CMK (cell line): ENCODE data around the gene LARGE2.
"Not testable (repeated sequence)": the region's sequence is repeated elsewhere in the genome, so short reads cannot be mapped to it uniquely, and the experiment has no call there.

Experiments used
- DNase-seq: peaks from one replicate; pipeline ENCODE4 v3.0.0-alpha.2; 2010; ENCODE audit warnings: low read depth

Gene LARGE2

DNA sequence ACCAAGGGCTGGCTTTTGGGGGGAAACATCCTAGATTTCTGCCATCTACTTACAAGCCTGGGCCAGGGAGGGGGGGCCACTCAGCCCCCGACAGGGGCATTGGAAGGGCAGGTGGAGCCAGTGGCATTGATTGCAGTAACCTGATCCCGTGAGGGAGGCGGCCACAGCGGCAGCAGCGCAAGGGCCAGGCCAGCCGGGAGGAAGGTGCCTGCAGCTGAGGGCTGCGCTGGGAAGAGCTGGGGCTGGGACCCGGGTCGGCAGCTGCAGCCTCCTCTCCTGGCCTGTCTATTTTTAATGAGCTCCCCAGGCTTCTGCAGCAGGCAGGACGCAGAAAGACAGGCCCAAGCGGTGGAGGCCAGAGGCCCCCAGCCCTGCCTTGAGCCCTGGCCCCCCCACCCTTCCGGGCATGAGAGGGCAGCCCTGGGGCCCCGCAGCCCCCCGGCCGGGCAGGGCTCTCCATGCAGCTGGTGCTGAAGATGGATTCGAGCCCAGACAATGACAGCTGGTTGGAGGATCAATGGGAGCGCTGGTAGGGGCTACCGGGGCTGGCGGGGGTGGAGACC lies 26.0 kb upstream of the LARGE2 start:
- no peak for DNase-seq

DNA sequence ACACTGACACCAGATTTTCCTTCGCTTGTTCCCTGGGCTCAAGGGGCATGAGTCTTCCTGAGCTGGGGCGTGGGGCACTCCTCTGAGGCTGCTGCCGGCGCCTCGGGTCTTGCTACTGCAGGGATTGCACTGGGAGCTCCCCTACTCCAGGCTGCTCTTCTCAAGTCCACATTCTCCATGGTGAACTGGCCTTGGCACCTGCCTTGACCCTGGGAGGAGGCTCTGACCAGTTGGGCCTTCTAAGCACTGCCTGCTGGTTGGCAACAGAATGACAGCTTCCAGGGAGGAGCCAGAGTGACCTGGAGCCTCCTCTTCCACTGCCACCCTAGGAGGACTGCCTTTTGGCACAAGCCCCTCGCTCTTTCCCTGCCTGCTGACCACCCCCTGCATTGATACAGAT lies 24.9 kb upstream of the LARGE2 start:
- DNase-seq: no peak

DNA sequence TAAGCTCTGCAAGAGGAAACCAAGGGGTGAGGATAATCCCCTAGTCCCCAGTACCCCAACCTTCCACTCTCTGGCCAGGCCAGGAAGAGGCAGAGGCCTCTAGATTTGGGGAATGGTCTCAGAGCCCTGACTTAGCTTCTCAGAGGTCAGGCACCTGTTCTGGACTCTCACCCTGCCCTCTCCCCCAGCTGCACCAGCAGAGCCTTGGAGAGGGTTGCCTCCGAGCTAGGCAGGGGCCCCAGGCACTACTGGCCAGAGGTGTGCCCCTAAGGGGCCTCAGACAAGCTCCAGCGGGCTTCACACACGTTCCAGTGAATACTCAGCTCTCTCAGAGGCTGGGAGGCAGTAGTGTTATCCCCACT lies 23.4 kb upstream of the LARGE2 start:
- DNase-seq: no peak

DNA sequence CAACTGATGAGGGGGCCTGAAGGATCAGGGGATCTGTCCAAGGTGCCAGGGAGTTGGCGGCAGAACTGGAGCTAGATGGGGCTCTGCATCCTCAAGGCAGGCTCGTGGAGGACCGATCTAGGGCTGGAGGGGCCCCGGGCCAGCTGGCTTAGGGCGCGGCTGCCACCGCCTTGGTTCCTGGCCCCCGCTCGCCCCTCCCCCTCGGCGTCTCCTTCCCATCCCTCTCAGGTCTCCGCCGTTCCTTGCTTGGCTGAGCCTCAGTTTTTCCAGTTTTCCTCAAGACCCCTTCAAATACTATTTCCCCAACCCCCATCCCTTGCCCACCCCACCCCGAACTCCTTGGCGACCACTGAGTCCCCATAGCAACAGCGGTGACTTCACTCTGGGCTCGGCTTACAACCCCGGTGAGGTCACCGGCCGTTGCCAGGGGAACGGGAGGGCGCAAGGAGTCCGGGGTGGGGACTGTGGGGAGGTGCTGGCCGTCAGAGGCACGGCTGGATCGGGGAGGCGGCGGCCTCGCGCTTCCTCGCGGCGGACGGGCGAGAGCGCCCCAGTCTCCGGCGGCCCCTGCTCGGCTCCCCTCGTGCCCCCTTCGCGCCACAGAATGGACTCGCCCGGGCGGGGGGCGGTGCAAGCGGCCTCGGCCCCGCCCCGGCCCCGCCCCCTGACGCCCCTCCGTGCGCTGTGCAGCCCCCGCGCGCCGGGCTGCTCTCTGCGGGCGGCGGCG lies 22.8 kb upstream of the LARGE2 start:
- no peak for DNase-seq

DNA sequence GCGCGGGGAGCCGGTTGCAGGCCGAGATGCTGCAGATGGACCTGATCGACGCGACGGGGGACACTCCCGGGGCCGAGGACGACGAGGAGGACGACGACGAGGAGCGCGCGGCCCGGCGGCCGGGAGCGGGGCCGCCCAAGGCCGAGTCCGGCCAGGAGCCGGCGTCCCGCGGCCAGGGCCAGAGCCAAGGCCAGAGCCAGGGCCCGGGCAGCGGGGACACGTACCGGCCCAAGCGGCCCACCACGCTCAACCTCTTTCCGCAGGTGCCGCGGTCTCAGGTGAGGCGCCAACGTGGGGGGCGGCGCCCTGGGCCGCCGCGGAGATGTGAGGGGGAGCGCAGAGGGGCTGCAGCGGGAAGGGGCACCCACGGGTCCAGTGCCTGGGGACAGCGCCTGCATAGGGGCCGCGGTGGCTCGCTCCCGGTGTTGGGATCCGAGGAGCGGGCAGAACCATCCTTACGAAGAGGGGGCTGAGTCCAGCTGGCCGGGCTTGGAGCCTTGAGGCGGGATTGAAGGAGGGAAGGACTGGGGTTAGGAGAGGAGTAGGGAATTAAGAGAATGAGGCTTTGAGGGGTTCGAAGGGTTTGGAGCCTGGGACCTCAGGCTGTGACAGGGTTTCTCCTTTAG lies 22.2 kb upstream of the LARGE2 start:
- not testable (repeated sequence) for DNase-seq

DNA sequence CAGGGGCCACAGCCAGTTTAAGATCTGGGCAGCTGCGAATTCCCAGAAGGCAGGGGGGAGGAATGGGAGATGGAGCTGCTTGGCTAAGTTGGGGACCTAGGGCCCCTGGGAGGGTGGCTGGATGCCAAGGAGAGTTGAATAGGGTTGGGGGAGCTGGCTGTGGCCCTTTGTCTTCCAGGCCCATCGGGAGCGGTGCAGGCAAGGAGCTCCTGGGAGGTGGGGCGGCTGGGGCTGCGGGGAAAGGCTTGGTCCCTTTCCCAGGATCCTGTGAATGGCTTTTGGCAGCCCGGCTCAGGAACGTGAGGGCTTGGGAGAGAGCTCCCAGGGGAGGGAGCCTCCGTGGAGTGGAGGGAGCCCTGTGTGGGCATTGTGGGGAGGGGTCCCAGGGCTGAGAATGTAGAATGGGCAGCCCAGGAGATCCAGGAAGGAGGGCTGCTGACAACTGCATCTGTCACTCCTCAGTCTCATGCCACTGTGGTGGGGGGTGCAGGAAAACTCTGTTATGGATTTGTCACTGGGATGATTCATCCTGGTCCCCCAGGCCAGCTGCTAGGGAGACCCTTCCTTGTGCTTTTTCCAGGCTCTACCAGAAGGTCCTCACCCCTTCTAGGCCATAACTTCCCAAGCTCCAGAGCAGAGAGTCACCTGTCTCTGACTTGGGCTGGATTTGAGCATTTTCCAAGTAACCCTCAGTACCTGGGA lies 21.4 kb upstream of the LARGE2 start:
- no peak for DNase-seq

DNA sequence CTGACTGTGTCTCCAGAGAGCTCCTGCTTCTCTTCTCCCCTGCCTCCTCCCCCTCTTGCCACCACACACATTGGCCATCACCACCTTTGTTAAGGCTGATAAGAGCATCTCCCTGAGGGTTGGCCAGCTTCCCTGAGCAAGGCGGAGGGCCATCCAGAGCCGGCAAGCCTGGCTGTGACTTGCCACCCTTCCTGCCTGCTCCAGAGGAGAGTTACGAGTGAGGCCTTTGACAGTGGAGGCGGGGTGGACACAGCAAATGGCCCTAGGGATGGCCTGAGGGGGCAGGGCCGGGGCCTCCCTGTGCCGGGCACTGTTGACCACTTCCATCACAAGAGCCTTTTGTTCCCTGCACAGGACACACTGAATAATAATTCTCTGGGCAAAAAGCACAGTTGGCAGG lies 20.8 kb upstream of the LARGE2 start:
- DNase-seq: no peak

DNA sequence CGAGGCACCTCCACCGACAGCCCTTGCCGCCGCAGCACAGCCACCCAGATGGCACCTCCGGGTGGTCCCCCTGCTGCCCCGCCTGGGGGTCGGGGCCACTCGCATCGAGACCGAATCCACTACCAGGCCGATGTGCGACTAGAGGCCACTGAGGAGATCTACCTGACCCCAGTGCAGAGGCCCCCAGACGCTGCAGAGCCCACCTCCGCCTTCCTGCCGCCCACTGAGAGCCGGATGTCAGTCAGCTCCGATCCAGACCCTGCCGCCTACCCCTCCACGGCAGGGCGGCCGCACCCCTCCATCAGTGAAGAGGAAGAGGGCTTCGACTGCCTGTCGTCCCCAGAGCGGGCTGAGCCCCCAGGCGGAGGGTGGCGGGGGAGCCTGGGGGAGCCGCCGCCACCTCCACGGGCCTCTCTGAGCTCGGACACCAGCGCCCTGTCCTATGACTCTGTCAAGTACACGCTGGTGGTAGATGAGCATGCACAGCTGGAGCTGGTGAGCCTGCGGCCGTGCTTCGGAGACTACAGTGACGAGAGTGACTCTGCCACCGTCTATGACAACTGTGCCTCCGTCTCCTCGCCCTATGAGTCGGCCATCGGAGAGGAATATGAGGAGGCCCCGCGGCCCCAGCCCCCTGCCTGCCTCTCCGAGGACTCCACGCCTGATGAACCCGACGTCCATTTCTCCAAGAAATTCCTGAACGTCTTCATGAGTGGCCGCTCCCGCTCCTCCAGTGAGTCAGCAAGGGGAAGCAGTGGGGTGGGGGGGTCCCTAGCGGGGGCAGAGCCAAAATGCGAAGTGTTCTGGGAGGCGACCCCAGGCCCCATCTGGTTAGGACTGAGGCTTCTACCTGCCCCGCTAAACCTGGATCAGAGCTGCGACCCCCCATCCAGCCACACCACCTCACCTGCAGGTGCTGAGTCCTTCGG lies 19.7 kb upstream of the LARGE2 start:
- no peak for DNase-seq

DNA sequence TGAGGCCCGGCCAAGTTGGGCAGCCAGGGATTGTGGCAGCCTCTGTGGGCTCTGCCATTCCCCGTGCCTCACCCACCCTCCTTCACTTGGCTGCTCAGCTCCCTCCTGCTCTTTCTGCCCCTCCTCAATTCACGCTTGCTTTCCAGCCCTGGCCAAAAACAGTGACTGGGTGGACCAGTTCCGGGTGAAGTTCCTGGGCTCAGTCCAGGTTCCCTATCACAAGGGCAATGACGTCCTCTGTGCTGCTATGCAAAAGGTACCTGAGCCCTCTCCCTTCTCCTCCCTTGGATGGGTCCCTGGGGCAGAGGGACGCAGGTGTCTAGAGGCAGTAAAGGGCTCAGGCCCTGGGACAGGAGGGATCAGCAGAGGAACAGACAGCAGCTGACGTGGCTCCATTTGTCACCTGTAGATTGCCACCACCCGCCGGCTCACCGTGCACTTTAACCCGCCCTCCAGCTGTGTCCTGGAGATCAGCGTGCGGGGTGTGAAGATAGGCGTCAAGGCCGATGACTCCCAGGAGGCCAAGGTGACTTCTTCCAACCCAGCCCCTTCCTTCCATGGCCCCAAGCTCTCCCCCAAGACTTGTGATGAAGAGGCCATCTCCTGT lies 18.0 kb upstream of the LARGE2 start:
- no peak for DNase-seq

DNA sequence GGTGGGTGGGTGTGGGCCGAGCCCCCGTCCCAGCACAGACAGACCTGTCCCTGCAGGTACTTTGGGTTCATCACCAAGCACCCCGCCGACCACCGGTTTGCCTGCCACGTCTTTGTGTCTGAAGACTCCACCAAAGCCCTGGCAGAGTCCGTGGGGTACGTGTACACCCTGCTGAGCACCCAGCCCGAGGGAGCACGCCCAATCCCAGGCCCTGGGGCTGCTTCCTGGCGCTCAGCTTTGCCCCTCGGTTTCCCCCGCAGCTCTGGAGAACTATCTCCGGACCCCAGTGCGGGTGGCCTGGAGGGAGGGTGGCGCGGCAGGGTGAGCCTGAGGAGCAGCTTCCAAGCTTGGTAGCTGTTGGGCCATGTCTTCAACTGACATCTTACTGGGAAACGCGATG lies 17.4 kb upstream of the LARGE2 start:
- no peak for DNase-seq

DNA sequence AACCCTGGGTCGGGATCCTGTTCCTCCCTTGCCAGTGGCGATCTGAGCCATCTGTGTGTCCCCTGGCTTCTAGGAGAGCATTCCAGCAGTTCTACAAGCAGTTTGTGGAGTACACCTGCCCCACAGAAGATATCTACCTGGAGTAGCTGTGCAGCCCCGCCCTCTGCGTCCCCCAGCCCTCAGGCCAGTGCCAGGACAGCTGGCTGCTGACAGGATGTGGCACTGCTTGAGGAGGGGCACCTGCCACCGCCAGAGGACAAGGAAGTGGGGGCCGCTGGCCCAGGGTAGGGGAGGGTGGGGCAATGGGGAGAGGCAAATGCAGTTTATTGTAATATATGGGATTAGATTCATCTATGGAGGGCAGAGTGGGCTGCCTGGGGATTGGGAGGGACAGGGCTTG lies 16.9 kb upstream of the LARGE2 start:
- DNase-seq: not testable (repeated sequence)

DNA sequence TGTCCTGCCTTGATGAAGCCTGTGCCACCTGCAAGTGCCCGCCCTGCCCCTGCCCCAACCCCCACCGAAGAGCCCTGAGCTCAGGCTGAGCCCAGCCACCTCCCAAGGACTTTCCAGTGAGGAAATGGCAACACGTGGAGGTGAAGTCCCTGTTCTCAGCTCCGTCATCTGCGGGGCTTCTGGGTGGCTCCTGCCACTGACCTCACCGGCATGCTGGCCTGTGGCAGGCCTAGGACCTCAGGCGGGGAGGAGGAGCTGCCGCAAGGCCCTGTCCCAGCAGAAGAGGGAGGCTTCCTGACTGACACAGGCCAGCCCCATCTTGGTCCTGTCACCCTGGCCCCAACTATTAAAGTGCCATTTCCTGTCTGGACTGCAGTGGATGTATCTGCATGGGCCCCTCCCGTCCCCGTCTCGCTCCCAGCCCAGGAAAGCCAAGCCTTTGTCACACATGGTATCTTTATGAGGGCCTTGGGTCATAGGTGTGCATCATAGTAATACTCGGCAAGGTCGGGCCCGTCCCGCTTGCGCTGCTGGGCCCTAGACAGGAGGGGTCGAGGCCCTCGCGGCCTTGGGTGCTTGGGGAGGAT lies 16.3 kb upstream of the LARGE2 start:
- no peak for DNase-seq

DNA sequence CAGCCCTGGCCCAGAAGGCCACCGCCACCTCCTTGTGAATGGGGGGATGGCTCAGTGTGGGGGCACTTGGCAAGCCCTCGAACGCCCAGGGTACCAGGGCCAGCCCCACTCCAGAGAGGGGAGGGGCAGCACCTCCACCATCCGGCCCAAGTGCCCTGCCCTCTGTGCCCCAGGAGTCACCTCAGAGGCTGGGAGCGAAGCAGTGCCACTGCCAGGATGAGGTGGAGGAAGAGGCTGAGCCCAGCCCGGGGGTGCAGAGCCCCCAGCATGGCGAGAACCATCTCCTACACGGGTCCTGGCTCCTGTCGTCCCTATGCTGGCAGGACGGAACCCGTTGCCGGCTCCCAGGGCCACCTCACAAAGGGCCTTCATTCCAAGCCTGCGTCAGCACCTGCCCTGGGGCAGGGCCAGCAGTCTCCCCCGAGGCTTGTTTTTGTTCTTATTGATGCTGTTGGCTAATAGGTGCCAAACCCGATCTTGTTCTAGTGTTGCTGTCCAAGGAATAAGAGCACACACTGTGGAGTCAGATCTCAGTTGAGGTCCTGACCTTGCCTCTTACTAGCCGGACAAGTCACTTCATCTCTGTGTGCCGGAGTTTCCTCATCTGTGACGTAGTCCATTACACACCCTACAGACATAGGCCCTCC lies 15.4 kb upstream of the LARGE2 start, which contains the start of gene FREY1:
Gene FREY1, minus strand, starts transcription at position 307 of the 647 bp plus-strand sequence. Its CDS starts 26 bp downstream, at position 281.
- no peak for DNase-seq

DNA sequence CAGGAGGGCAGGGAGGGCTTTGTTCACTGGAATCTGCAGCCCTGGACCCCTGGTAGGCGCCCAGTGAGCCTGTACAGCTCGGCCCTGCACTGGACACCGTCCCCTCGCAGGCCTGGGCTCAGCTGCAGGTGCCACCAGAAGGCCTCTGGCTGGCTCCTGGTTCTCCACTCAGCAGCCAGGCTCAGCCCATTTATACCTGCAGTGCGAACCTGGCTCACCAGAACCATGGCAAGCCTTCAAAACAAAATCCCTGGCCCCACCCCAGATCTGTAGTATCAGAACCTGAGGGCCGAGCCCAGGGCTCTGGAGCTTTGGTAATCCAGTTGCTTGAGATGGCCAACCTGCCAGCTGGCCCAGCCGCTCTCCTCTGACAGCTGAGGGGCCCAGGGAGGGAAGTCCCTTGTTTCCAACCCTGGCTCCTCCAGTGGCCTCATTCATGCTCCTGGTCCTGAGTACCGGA lies 14.5 kb upstream of the LARGE2 start:
- no peak for DNase-seq

DNA sequence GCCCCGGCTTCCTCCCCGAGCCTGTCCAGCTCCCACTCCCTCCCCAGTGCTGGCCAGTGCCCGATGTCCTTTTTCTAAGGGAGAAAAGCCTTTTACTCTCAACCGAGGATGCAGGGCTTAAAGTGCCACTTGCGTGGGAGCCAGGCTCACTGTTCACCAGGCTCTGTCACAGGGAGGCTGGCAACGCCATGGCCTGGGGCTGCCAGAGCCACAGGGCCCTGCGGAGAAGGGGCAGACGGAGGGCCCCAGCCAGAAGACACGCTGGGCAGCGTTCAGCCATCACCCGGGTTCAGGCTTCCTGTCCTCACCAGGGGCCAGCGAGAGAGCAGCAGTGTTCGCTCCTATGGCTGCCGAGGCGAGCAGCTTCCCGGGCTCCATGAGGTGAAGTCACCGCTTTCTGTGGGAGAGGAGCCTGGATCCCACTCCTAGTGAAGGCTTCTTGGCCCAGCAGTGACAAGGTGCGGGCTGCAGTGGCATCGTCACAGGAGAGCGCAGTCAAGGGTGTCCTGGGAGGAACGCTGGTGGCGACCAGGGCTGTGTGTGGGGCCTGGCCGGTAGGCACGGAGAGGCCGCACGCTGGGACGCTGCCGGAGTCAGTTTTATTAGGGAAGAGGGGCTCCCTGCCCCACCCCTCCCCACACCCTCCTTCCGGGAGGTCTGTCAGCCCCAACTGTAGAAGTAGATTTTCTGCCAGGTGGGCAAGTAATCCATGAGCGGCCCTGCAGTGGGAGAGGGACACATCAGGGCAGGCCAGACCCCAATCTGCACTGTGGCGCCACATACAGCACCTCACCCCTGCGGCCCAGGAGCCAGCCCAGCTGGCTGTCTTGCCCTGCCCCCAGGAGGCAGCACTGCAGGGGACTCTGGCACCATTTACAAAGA lies 12.6 kb upstream of the LARGE2 start:
- DNase-seq: no peak

DNA sequence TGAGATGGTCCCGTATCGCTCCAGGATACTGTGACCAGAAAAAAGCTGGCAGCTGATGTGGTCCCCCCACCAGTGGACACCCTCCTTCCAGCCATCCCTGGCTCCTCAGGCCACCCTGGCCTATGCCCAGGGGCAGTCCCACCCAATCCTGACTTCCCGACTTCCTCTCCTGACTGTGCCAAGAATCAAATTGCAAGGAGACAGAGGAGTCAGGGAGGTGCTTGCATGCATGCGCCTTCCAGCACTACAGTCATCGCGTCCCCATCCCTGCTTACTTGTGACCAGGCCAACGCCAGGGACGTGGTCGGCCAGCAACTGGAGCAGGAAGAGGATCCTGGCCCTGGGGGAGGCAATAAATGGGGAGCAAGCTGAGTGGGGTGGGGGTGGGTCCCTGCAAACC lies 11.8 kb upstream of the LARGE2 start:
- no peak for DNase-seq

DNA sequence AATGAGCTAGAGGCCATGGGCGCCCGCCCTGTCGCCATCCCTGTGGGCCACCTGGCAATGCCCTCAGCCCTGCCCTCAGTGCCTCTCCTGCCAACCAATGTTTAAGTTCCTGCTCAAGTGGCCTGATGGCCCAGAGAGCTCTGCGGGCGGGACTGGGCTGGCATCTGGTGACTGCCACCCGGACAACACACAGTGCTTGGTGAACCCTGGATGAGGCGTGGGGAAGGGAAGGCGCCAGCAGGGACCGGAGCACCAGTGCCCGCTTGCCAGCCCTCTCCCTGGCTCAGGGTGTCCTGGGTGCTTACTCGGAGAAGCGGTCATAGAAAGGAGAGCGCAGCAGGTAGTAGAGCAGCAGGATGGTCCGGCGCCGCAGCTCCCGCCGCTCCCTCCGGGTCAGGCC lies 8.9 kb upstream of the LARGE2 start:
- no peak for DNase-seq

DNA sequence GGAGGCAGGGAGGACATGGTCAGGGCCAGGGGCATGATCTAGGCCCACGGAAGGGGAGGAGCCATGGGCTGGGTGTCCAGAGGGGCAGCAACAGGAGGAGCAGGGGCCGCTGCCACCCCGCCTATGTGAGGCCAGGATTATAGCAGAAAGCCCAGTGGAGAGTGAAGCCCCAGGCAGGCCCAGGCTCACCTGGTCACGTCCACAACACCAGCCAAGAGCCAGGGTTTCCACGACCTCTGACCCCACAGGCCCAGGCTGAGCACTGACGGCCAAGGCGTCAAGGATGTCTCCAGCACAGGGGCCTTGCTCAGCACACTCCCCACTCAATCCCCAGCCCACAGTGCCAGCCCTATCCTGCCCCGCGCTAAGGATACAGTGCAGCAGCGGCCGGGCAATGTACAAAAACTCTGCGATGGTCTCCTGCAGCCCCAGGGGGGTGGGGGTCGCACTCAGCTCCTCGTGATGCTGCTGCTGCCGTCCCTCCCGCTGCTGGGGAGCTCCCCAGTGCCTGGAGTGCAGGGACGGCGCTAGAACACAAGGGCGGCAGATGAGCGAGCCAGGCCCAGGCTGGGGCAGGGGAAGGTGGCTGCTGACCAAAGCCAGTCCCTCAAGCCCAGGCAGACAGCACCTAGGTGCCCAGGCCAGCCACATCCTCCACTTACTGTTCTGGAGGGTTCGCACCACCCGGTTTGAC lies 8.4 kb upstream of the LARGE2 start:
- DNase-seq: no peak

DNA sequence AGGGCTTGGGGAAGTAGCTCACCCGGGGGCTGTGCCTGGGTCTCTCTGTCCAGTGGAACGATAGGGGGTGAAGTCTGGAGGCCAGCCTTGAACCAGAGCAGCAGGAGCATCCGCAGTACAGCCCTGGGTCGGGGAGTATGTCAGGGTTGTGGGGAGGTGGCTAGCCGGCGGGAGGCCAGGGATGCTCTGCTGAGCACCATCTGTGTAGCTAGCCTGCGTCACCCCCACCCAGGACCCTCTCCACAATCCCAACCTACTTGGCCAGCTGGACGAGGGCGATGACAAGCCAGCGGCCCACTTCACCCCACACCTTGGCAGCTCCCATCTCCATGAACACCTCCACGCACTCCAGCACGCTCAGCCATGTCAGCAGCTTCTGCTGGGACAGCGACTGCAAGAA lies 7.0 kb upstream of the LARGE2 start:
- no peak for DNase-seq
